ENCODE results near the gene MAST4. TPM values are rescaled to one million over a fixed set of nuclear protein-coding genes. Genes with fewer than 3 reads are reported as not detected.
A peak's percentile ranks its signal among the peaks of the same experiment; 100 is the strongest.

The MAST4 gene
- total RNA-seq, 4 donors from 2014 or later, result 55.3 to 148 (median 110) TPM

DNA sequence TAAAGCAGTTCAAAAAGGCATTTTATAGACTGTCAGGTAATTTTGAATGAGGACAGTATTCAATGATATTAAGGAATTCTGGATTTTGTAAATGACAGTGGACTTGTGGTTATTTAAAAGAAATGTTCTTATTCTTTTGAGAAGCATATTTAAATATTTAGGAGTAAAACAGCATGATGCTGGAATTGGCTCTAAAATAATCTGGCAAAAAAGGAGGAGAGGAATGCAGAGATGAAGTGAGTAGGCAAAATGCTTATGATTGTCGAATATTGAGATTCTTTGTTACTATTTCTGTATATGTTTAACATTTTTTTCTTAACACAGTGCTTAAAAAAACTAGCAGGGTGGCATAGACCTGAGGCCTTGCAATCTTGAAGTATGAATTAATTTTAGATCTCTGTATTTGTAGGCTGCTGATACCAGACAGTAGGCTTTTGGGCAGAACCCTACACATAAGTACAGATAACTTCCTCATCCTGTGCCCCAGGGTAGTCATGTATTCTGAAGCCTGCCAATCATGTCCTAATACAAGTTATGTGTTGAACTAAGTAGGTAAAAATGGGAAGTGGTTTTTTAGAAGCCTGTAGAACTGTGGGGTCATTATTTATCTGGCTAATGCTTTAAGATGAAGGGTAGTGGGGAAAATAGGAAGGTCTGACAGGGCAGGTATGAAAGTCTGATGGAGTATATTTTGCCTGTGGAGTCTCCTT lies 591.0 kb downstream of the MAST4 start:
- intact Hi-C loops (cut with DNase I), result no loop called here
- Histone ChIP-seq H3K4me3 (no peak overlapping the region), H3K27me3 (no peaks in the 10 kb centered on the region), H3K4me1 (peaks cover 3 to 10% (median 5%) of the 10 kb centered on the region in 3 donors), H3K36me3 (no peaks in the 10 kb centered on the region), H3K27ac (no peak overlapping the region), H3K9me3 (no peaks in the 10 kb centered on the region)
- WGBS, 2 donors, result 47 to 55% methylated on average over 1 of the region's 1 CpG
- no peak for DNase-seq
- TF ChIP-seq, protein P1, sequence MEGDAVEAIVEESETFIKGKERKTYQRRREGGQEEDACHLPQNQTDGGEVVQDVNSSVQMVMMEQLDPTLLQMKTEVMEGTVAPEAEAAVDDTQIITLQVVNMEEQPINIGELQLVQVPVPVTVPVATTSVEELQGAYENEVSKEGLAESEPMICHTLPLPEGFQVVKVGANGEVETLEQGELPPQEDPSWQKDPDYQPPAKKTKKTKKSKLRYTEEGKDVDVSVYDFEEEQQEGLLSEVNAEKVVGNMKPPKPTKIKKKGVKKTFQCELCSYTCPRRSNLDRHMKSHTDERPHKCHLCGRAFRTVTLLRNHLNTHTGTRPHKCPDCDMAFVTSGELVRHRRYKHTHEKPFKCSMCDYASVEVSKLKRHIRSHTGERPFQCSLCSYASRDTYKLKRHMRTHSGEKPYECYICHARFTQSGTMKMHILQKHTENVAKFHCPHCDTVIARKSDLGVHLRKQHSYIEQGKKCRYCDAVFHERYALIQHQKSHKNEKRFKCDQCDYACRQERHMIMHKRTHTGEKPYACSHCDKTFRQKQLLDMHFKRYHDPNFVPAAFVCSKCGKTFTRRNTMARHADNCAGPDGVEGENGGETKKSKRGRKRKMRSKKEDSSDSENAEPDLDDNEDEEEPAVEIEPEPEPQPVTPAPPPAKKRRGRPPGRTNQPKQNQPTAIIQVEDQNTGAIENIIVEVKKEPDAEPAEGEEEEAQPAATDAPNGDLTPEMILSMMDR (IDR thresholded peaks at IDR 0.05), result no peak
- TF ChIP-seq POLR2A (IDR thresholded peaks at IDR 0.05), result no peak

DNA sequence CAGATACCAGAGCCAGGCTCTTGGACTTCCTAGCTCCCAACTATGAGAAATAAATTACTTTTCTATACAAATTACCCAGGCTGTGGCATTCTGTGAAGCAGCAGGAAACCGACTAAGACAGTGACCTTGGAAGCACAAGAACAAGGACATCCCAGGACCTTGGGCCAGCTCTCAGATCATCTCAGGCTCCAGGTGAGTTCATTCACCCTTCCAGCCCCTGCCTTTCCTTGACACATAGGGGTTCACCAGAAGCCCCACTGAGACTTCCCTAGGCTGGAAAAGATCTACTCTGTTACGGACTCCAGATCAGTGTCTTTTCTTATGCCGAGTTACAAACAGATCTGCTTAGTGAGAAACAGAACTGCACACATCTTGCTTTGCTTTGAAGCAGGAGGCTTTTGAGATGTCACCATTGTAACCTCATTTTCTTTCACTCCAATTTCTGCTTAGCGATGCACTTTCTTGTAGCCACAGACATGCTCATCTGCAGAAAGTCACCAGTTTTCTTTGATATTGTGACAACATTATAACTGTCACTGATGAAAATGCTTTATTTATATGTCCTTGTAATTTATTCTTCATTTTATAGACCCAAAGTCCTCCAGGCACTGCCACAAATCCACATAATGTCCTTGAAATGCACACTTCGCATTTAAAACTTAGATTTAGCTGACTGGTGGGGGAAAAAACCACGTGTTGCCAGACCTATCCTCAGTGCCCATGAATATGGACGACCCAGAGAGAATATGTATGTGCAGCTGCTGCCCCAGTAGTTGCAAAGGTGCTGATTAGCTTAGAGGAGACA lies 592.3 kb downstream of the MAST4 start:
- no peaks in the 10 kb centered on the region for H3K27me3 ChIP-seq
- intact Hi-C loops (cut with DNase I), result no loop called here
- no peak for TF ChIP-seq POLR2A (IDR thresholded peaks at IDR 0.05)
- TF ChIP-seq, protein P1 (IDR thresholded peaks at IDR 0.05), result no peak
- WGBS, 2 donors, result 83 to 90% methylated on average over 7 of the region's 7 CpGs
- H3K4me1 ChIP-seq, result peaks cover 0 to 10% (median 0%) of the 10 kb centered on the region in 3 donors
- no peaks in the 10 kb centered on the region for H3K9me3 ChIP-seq
- H3K36me3 ChIP-seq, result no peaks in the 10 kb centered on the region
- H3K27ac ChIP-seq, result peak overlapping the region in 2 of 4 donors; percentile 10 to 35
- H3K4me3 ChIP-seq, result no peak overlapping the region
- DNase-seq, result no peak

DNA sequence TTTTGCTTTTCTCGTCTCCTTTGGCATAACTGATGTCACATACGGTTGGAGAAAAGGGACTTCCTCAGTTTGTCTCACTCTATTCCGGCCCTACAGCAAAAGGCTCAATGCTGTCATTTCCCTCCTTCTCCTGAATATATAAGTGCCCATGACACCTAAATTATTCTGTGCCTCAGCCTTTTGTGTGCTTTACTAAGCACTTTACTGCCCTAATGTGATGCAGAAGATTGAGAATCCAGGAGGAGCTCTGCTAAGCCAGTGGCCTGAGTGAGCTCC lies 592.8 kb downstream of the MAST4 start:
- TF ChIP-seq, protein P1 (IDR thresholded peaks at IDR 0.05), result no peak
- no peak for TF ChIP-seq POLR2A (IDR thresholded peaks at IDR 0.05)
- Histone ChIP-seq H3K9me3 (no peaks in the 10 kb centered on the region), H3K27me3 (no peaks in the 10 kb centered on the region), H3K4me3 (no peak overlapping the region), H3K4me1 (peaks cover 0 to 14% (median 0%) of the 10 kb centered on the region in 3 donors), H3K36me3 (no peaks in the 10 kb centered on the region), H3K27ac (peak overlapping the region in 1 of 4 donors; percentile 35)
- DNase-seq, result no peak
- intact Hi-C loops (cut with DNase I), result no loop called here
- 86 to 87% methylated on average over 3 of the region's 3 CpGs for WGBS, 2 donors

DNA sequence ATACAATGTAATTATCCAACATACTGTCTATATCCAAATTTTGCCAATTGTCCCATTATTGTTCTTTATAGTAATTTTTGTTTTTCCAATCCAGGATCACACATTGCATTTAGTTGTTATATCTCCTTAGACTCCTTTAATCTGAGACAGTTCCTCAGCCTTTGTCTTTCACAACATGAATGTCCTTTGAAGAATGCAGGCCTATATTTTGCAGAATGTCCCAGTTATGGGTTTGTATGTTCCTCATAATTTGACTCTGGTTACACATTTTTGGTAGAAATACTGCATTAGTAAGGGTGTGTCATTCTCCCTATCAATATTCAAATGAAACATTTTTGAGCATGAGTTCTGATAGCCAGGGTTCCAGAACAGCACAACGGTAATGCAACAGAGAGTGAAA lies 593.7 kb downstream of the MAST4 start:
- DNase-seq, result no peak
- intact Hi-C loops (cut with DNase I), result no loop called here
- Histone ChIP-seq H3K4me3 (no peak overlapping the region), H3K36me3 (no peaks in the 10 kb centered on the region), H3K27ac (no peak overlapping the region), H3K27me3 (no peaks in the 10 kb centered on the region), H3K9me3 (no peaks in the 10 kb centered on the region), H3K4me1 (peaks cover 0 to 14% (median 0%) of the 10 kb centered on the region in 3 donors)
- WGBS, 2 donors, result 100% methylated on average over 1 of the region's 1 CpG
- TF ChIP-seq POLR2A (IDR thresholded peaks at IDR 0.05), result no peak
- TF ChIP-seq, protein P1 (IDR thresholded peaks at IDR 0.05), result no peak

DNA sequence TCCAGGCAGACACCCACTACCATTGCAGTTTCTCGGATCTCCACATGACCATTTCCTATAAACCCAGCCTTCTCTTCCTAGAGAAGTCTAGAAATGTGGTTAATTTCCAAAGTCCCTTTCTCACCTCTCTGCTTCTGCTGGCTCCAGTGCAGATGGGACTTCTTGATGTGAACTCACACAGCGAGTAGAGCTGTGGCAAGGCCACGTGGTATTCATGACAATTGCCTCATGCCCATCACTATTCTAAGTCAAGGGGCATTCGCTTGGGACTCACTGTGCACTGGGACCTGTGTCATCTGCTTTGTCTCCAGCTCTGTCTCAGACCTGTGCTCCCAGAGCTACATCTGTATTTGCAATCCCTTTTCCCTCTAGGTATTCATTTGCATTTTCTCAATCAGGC lies 594.2 kb downstream of the MAST4 start:
- 88 to 90% methylated on average over 4 of the region's 4 CpGs for WGBS, 2 donors
- H3K27me3 ChIP-seq, result no peaks in the 10 kb centered on the region
- no peaks in the 10 kb centered on the region for H3K9me3 ChIP-seq
- no peak for DNase-seq
- H3K4me1 ChIP-seq, result peaks cover 0 to 14% (median 2%) of the 10 kb centered on the region in 3 donors
- H3K4me3 ChIP-seq, result no peak overlapping the region
- intact Hi-C loops (cut with DNase I), result no loop called here
- TF ChIP-seq, protein P1 (IDR thresholded peaks at IDR 0.05), result no peak
- TF ChIP-seq POLR2A (IDR thresholded peaks at IDR 0.05), result no peak
- H3K36me3 ChIP-seq, result no peaks in the 10 kb centered on the region
- no peak overlapping the region for H3K27ac ChIP-seq

Data from esophagus squamous epithelium (tissue), 5 donors.